ENCODE results near the gene GPR84.

GPR84 gene

DNA sequence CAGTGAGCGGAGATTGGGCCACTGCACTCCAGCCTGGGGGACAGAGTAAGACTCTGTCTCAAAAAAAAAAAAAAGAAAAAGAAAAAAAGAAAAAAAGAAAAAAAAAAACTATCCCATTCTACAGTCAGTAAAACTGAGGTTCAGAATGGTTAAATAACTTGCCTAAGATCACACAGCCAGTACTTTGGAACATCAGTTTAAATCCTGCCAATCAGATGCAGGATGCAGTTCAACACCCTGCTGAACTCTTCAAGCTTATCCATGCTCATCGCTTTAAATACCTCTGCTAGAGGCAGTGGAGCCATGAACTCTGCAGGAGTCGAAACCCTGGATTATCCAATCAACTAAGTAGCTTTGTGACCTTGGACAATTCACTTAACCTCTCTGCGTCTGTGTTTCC, 16.9 kb upstream of the GPR84 start:
- peaks cover 16% of the 10 kb centered on the region for H3K4me1 ChIP-seq (ENCODE audit: insufficient read depth, low read length)
- H4K20me1 ChIP-seq (ENCODE audit: insufficient read depth, low read length): no peaks in the 10 kb centered on the region
- TF ChIP-seq, protein P1, sequence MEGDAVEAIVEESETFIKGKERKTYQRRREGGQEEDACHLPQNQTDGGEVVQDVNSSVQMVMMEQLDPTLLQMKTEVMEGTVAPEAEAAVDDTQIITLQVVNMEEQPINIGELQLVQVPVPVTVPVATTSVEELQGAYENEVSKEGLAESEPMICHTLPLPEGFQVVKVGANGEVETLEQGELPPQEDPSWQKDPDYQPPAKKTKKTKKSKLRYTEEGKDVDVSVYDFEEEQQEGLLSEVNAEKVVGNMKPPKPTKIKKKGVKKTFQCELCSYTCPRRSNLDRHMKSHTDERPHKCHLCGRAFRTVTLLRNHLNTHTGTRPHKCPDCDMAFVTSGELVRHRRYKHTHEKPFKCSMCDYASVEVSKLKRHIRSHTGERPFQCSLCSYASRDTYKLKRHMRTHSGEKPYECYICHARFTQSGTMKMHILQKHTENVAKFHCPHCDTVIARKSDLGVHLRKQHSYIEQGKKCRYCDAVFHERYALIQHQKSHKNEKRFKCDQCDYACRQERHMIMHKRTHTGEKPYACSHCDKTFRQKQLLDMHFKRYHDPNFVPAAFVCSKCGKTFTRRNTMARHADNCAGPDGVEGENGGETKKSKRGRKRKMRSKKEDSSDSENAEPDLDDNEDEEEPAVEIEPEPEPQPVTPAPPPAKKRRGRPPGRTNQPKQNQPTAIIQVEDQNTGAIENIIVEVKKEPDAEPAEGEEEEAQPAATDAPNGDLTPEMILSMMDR (IDR thresholded peaks at IDR 0.05; ENCODE audit: borderline replicate concordance, extremely low read depth, low read length, poor library complexity, severe bottlenecking): no peak
- no peak for TF ChIP-seq EZH2 (IDR thresholded peaks at IDR 0.05; ENCODE audit: borderline replicate concordance, low read depth, low read length, severe bottlenecking)
- no peak overlapping the region for H3K4me3 ChIP-seq (ENCODE audit: low read depth in 1 of 2, low read length in 2 of 2)
- H3K27ac ChIP-seq (ENCODE audit: low read length): no peak overlapping the region
- H3K9ac ChIP-seq (ENCODE audit: low read depth, low read length): no peak overlapping the region
- H3K9me3 ChIP-seq (ENCODE audit: insufficient read depth, low read length, severe bottlenecking): no peaks in the 10 kb centered on the region
- H3K4me2 ChIP-seq (ENCODE audit: insufficient read depth, low read length): no peak overlapping the region
- H3K36me3 ChIP-seq (ENCODE audit: insufficient read depth, low read length): no peaks in the 10 kb centered on the region
- no peak overlapping the region for H2AFZ ChIP-seq (ENCODE audit: low read depth, low read length)
- H3K79me2 ChIP-seq (ENCODE audit: insufficient read depth, low read length): no peaks in the 10 kb centered on the region
- ATAC-seq (ENCODE audit: insufficient read depth, low read depth) (no peak), DNase-seq (no peak)
- peaks cover 8% of the 10 kb centered on the region for H3K27me3 ChIP-seq (ENCODE audit: insufficient read depth, low read length, poor library complexity)

DNA sequence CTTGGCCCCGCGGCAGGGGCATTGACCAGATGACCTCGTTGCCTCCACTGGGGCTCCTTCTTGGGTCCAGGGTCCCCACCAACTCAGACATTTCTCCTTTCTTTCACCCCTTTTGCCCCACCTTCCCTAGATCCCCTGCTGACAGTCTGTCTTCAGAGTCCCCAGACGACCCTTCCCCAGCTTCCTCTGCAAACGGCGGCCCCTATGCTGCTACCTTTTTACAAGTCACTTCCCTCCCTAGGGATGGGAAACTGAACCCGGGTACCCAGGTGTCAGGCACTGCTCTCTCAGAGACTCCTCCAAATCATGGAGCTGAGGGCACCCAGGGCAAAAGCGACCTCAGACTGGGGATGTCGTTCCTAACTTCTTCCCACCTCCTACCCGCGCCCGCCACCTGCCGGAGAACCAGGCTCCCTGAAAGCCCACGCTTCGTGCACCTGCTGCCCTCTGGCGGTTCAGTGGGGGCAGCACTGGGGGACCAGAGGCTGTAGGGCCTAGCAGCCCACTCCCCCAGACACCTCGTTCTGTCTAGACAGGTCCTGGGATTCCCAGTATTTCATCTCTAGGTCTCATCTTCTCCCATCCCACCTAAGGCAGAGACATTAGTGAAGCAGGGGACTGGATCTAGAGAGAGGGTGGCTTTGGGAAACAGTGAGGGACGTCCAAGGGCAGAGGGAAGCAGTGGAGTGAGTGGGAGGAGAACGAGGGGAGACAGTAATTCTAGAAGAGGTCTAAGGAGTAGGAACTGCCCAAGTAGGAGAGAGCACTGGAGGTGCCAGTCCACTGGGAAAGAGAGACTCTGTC, 15.3 kb upstream of the GPR84 start:
- peaks cover 8% of the 10 kb centered on the region for H3K27me3 ChIP-seq (ENCODE audit: insufficient read depth, low read length, poor library complexity)
- DNase-seq (peak; percentile 91), ATAC-seq (ENCODE audit: insufficient read depth, low read depth) (peak; percentile 96)
- peak overlapping the region; percentile 36 for H3K27ac ChIP-seq (ENCODE audit: low read length)
- peaks cover 16% of the 10 kb centered on the region for H3K4me1 ChIP-seq (ENCODE audit: insufficient read depth, low read length)
- TF ChIP-seq, protein P1 (IDR thresholded peaks at IDR 0.05; ENCODE audit: borderline replicate concordance, extremely low read depth, low read length, poor library complexity, severe bottlenecking): peak; percentile 100
- no peak for TF ChIP-seq EZH2 (IDR thresholded peaks at IDR 0.05; ENCODE audit: borderline replicate concordance, low read depth, low read length, severe bottlenecking)
- no peaks in the 10 kb centered on the region for H4K20me1 ChIP-seq (ENCODE audit: insufficient read depth, low read length)
- peak overlapping the region; percentile 65 for H2AFZ ChIP-seq (ENCODE audit: low read depth, low read length)
- H3K9ac ChIP-seq (ENCODE audit: low read depth, low read length): peak overlapping the region; percentile 49; the same call in 1 of the 2 replicates
- no peaks in the 10 kb centered on the region for H3K9me3 ChIP-seq (ENCODE audit: insufficient read depth, low read length, severe bottlenecking)
- H3K79me2 ChIP-seq (ENCODE audit: insufficient read depth, low read length): no peaks in the 10 kb centered on the region
- no peaks in the 10 kb centered on the region for H3K36me3 ChIP-seq (ENCODE audit: insufficient read depth, low read length)
- H3K4me2 ChIP-seq (ENCODE audit: insufficient read depth, low read length): peak overlapping the region; percentile 78
- peak overlapping the region in 1 of 2 experiments; percentile 57; a peak in 3 of 4 replicates for H3K4me3 ChIP-seq (ENCODE audit: low read depth in 1 of 2, low read length in 2 of 2)

DNA sequence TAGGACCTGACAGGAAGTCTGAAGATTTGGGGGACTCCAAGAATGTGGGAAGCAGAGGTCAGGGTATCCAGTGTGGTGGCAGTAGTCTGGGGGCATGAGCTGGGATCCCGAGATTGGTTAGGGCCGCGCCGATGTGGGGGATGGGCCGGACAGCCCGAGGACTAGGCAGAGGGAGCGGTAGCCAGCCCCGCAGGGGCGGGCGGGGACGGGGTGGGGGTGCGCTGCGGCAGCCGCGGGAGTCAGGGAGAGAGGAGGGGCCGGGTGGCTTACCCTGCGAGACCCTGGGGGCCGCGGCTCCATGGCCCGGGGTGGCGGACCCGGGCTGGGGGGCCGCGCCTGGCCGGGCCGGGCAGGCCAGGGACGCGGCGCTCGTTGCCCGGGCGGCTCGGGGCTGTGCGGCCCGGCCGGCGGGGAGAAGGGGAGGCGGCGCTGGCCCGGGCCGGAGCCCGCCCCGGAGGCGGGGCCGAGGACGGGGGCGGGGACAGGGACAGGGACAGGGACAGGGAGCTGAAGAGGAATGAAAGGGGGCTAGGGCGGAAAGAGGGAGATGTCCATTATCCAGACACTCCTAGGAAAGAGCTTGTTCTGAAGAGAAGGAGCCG, 14.6 kb upstream of the GPR84 start:
- peak overlapping the region; percentile 78 for H3K4me2 ChIP-seq (ENCODE audit: insufficient read depth, low read length)
- peak overlapping the region; percentile 65 for H2AFZ ChIP-seq (ENCODE audit: low read depth, low read length)
- H4K20me1 ChIP-seq (ENCODE audit: insufficient read depth, low read length): no peaks in the 10 kb centered on the region
- H3K4me1 ChIP-seq (ENCODE audit: insufficient read depth, low read length): peaks cover 16% of the 10 kb centered on the region
- peaks cover 8% of the 10 kb centered on the region for H3K27me3 ChIP-seq (ENCODE audit: insufficient read depth, low read length, poor library complexity)
- 0 out of 2 replicates have a peak overlapping the region, but pooled peaks have one; percentile 36 for H3K27ac ChIP-seq (ENCODE audit: low read length)
- H3K36me3 ChIP-seq (ENCODE audit: insufficient read depth, low read length): no peaks in the 10 kb centered on the region
- peak; percentile 54 for ATAC-seq (ENCODE audit: insufficient read depth, low read depth)
- H3K9me3 ChIP-seq (ENCODE audit: insufficient read depth, low read length, severe bottlenecking): no peaks in the 10 kb centered on the region
- TF ChIP-seq, protein P1 (IDR thresholded peaks at IDR 0.05; ENCODE audit: borderline replicate concordance, extremely low read depth, low read length, poor library complexity, severe bottlenecking): no peak
- TF ChIP-seq EZH2 (IDR thresholded peaks at IDR 0.05; ENCODE audit: borderline replicate concordance, low read depth, low read length, severe bottlenecking): no peak
- H3K9ac ChIP-seq (ENCODE audit: low read depth, low read length): peak overlapping the region; percentile 49; the same call in 1 of the 2 replicates
- peak; percentile 43 for DNase-seq
- H3K79me2 ChIP-seq (ENCODE audit: insufficient read depth, low read length): no peaks in the 10 kb centered on the region
- H3K4me3 ChIP-seq (ENCODE audit: low read depth in 1 of 2, low read length in 2 of 2): peak overlapping the region in 1 of 2 experiments; percentile 57; a peak in 3 of 4 replicates

Data from DND-41 (cell line).